Natural killer cell treated with Interleukin-12 subunit alpha and Interleukin-12 subunit beta and Interleukin-15 and Interleukin-18, amount 100 ng/mL, for 72 hours (primary cell): Measurements from ENCODE around the gene ITPRID1. TPM values are rescaled to one million over a fixed set of nuclear protein-coding genes. Genes with fewer than 3 reads are reported as not detected.
"Not testable (repeated sequence)": the region's sequence is repeated elsewhere in the genome, so short reads cannot be mapped to it uniquely, and the experiment has no call there.

ENCODE experiments used
- ATAC-seq, 2 donors: fragments of 150-1000 bp; cut with Tn5 transposase in 1 of 2; sonication (Bioruptor Pico), chemical (Tn5 transposase) in 1 of 2; 2 replicates each; pipeline ENCODE4 v1.10.0; 2021
- DNase-seq: peaks from one replicate; pipeline ENCODE4 v3.0.0; 2022; ENCODE audit warnings: low spot score
- H3K27ac Mint-ChIP-seq, 2 donors: 1 replicate in 1 of 2; 2 replicates in 1 of 2; pipeline ENCODE4 v1.8.0; 2022; ENCODE audit warnings: mixed read lengths in 2 of 2, mild to moderate bottlenecking in 1 of 2, moderate library complexity in 1 of 2
- H3K27me3 Mint-ChIP-seq, 2 donors: 1 replicate in 1 of 2; 2 replicates in 1 of 2; pipeline ENCODE4 v1.8.0; 2022; ENCODE audit warnings: mixed read lengths in 2 of 2
- H3K36me3 Mint-ChIP-seq: one replicate; pipeline ENCODE4 v1.8.0; 2022; ENCODE audit warnings: mixed read lengths
- H3K4me1 Mint-ChIP-seq, 2 donors: 1 replicate in 1 of 2; 2 replicates in 1 of 2; pipeline ENCODE4 v1.8.0; 2022; ENCODE audit warnings: low read depth in 2 of 2, mixed read lengths in 2 of 2, mild to moderate bottlenecking in 1 of 2
- H3K4me3 Mint-ChIP-seq: one replicate; pipeline ENCODE4 v1.8.0; 2022; ENCODE audit warnings: mixed read lengths
- H3K9me3 Mint-ChIP-seq: 2 replicates; pipeline ENCODE4 v1.8.0; 2022; ENCODE audit warnings: mixed read lengths
- total RNA-seq, 2 donors: library from RNA; stranded (reverse); gene quantifications; one replicate each; pipeline ENCODE4 v1.2.3, GENCODE V29; 2022

ITPRID1 gene
- total RNA-seq = not detected

DNA sequence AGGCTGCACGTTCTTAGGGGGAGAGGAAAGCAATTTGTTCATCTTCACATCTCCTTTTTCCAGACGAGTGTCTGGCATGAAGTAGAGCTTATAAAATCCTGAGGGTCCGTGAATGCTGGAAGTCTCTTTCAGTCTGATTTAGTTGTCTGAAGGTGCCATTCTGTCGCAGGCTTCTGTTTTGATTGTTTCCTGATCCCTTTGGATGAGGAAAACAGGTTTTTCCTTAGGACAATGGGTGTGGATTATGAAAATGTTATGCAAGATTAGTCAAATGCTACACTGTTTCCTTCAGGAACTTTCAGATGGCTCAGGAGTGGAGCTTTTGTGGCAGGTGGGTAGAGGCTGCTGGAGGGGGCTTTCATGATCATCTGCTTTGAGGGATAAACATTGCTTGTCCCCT, at the start of gene ITPRID1:
Gene ITPRID1 (plus strand): TSS at position 301 of the 400 bp plus-strand sequence. CDS start 38,935 bp downstream, outside the sequence.
- ATAC-seq (no peak), DNase-seq (no peak)
- no peaks in the 10 kb centered on the region for H3K27me3 Mint-ChIP-seq
- no peak within 1 kb of the TSS for H3K4me3 Mint-ChIP-seq
- H3K36me3 Mint-ChIP-seq = no peaks in the 10 kb centered on the region
- no peak within 1 kb of the TSS for H3K27ac Mint-ChIP-seq
- peaks cover 18% of the 10 kb centered on the region for H3K9me3 Mint-ChIP-seq
- H3K4me1 Mint-ChIP-seq = no peaks in the 10 kb centered on the region

DNA sequence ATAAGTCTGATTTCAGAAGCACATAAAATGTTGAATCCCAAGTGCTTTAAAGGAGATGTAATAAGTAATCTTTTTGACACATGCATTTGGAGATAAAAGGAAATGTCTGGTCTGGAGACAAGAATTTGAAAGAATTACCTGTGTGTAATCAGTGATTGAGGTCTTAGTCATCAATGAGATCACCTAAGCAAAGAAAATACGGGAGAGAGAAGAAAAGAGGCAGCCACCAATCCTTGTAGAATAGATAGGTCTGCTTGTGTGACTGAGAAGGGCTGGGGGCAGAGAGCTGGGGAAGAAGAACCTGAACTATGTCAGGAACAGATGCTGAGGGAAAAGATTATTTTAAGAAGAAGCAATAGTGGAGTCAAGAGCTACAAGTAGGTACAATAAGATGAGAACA, 49.3 kb upstream of the ITPRID1 start:
- Mint-ChIP-seq H3K4me1 (no peaks in the 10 kb centered on the region), H3K27ac (no peak overlapping the region), H3K9me3 (peaks cover 11% of the 10 kb centered on the region), H3K36me3 (peaks cover 5% of the 10 kb centered on the region), H3K27me3 (peaks cover 6 to 14% of the 10 kb centered on the region in 2 donors), H3K4me3 (no peak overlapping the region)
- ATAC-seq (no peak), DNase-seq (no peak)

DNA sequence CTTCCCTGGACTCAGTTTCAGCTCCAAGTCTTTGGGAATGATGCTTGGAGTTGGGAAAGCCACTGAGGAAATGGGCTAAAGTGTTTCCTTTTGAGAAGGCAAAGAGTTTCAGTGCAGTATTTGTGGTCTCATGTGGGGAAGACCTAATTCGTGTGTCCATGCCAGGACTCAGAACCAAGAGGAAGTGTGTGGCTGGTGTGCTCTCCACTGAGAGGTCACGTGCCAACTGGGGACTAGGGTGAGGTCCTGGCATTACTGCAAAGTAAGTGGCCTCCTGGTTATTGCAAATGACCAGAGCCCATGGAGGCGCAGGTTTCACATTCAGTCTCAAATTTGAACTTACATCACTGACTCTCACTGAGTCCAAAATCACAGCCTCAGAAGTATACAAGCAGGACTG, 48.6 kb upstream of the ITPRID1 start:
- ATAC-seq (no peak), DNase-seq (no peak)
- H3K9me3 Mint-ChIP-seq = peaks cover 11% of the 10 kb centered on the region
- peaks cover 5% of the 10 kb centered on the region for H3K36me3 Mint-ChIP-seq
- peaks cover 6 to 14% of the 10 kb centered on the region in 2 donors for H3K27me3 Mint-ChIP-seq
- H3K27ac Mint-ChIP-seq = no peak overlapping the region
- no peak overlapping the region for H3K4me3 Mint-ChIP-seq
- H3K4me1 Mint-ChIP-seq = no peaks in the 10 kb centered on the region

DNA sequence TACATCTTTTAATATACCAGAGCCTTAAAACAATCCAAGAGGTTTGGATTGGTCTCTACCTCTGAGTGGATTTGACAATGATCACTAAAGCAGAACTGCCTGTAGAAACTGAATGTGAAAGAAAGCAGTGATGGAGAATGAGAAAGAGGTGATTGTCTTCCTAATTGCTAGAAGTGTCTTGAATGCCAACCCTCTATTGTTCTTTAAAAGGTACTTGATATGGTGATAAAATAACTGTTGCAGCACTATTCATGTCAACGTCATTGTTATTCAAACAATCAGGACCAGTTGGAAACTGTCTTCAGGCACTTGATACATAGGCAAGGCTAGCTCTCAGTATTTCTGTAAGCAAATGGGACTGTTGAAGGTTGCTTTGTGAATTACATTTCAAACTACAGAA, 47.9 kb upstream of the ITPRID1 start:
- Mint-ChIP-seq H3K9me3 (peaks cover 11% of the 10 kb centered on the region), H3K27ac (no peak overlapping the region), H3K4me3 (no peak overlapping the region), H3K27me3 (peaks cover 6 to 14% of the 10 kb centered on the region in 2 donors), H3K4me1 (no peaks in the 10 kb centered on the region), H3K36me3 (peaks cover 5% of the 10 kb centered on the region)
- ATAC-seq = no peak
- DNase-seq = no peak

DNA sequence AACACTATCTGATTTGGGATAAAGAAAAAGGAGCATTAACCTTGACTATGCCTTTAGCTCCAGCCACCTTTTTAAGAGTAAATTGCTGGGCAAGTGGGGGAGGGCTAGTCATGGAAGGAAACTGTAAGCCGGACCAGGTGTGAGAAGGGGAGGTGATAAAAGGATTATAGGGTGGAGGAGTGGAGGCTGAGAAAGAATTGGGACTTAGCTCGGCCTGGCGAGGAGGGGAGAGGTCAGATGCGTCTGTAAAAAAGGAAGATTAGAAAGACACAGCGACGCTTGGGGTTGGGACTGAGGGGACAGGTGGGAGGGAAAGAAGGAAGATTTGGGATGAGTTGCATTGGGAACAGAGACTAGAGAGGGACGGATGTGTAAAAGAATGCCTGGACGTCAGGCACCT, 43.0 kb upstream of the ITPRID1 start:
- H3K27ac Mint-ChIP-seq, H3K4me3 Mint-ChIP-seq, H3K9me3 Mint-ChIP-seq, H3K4me1 Mint-ChIP-seq, H3K27me3 Mint-ChIP-seq, H3K36me3 Mint-ChIP-seq, ATAC-seq, DNase-seq: not testable (repeated sequence)

DNA sequence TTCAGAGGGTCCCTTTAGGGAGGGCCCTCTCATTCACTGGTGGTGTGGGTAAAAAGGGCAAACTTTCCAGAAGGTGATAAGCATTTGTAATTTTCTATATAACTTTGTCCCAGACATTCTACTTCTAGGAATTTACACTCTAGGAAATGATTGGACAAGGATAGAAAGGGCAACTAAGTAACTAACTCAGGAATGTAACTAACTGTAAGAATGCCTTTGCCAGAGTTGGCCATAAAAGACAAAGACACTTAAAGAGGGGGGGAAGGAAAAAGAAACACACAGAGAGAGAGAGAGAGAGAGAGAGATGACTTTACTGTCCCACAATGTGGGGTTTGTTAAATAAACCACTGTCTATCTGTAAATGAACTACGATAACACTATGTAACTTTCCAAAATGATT, 38.5 kb upstream of the ITPRID1 start:
- Mint-ChIP-seq H3K27me3 (peaks cover 2 to 6% of the 10 kb centered on the region in 2 donors), H3K27ac (no peak overlapping the region), H3K4me1 (no peaks in the 10 kb centered on the region), H3K4me3 (no peak overlapping the region), H3K36me3 (no peaks in the 10 kb centered on the region), H3K9me3 (no peaks in the 10 kb centered on the region)
- ATAC-seq (no peak), DNase-seq (no peak)

DNA sequence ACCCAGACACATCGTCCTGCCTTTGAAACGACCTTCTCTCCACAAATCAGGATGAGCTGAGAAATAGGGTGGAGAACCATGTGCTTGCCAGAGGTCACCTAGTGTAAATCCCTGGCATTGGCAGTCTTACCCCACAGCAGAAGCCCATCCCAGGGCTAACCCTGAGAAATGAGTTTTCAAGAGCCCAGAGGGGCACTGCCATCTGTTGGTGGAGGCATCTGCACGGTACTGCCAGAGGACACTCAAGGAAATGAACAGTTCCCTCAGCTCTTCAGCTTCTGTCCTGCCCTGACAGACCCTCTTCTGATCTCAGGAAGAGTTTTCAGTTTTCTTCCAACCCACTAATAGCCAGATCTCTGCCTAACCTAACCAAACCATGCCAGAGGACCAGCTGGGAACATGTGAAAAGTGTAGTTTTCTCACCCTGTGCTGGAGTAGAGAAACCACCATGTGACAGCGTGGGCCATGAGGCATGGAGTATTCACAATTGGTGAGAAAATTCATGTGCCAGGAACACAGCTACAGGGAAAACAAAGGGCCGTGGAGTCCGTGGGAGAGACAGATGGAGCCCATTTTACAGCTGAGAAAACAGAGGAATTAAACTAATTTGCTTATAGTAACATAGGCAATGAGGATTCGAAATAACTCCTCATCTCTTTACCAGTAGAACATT, 37.7 kb upstream of the ITPRID1 start:
- H3K4me3 Mint-ChIP-seq = no peak overlapping the region
- H3K4me1 Mint-ChIP-seq = no peaks in the 10 kb centered on the region
- H3K36me3 Mint-ChIP-seq = no peaks in the 10 kb centered on the region
- ATAC-seq (no peak), DNase-seq (no peak)
- H3K27me3 Mint-ChIP-seq = peaks cover 2 to 6% of the 10 kb centered on the region in 2 donors
- no peaks in the 10 kb centered on the region for H3K9me3 Mint-ChIP-seq
- H3K27ac Mint-ChIP-seq = no peak overlapping the region

DNA sequence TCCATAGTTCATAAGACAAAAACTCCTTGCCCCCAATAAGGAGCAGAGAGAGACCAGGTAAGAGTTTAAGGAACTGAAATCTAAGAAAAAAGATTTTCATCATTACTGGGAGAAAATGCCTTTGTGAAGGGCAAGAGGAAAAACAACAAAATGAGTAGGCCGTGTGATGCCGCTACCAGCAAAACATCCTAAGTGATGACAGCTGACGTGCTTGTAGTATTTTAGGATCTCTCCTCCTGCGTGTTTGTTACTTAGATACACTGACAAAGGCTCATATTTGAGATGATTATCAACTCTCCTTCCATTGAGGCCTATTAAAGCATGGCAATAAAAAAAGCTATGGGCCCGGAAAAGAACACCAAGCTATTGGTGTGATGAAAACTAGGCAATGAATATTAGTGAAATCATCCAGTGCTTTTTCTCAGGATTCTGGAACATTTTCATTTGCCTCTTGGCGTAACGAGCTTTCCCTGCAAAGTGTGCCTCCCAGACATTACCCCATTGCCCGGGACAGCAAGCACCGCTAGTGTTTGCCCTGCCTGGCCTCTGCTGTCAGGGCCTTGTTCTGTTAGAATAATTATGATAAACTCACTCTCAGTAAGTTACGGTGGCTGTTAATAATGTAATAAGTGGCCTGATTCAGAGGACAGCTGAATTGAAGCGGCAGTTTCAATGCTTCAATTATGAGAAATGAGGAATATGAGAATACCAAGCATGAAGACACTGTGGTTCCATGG, 36.8 kb upstream of the ITPRID1 start:
- H3K4me3 Mint-ChIP-seq = no peak overlapping the region
- H3K36me3 Mint-ChIP-seq = no peaks in the 10 kb centered on the region
- H3K27me3 Mint-ChIP-seq = peaks cover 2 to 6% of the 10 kb centered on the region in 2 donors
- ATAC-seq (no peak), DNase-seq (no peak)
- H3K4me1 Mint-ChIP-seq = no peaks in the 10 kb centered on the region
- no peaks in the 10 kb centered on the region for H3K9me3 Mint-ChIP-seq
- no peak overlapping the region for H3K27ac Mint-ChIP-seq

DNA sequence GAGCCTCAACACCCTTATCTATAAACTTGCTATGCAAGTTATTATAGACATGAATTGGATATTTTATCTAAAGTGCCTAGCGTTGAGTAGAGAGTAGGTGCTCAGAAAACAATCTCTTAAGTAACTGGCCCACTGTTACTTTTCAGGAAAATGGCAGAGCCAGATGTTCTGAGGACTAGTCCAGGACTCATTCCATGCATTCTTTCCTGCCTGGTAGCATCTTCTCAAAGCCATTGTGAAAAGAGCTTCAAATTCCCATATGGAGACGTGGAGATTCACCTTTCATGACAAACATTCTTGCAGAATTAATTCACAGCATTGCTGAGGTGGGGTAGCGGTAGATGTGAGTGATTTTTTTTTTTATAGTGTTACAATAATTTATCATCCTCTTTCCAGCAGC, 35.9 kb upstream of the ITPRID1 start:
- H3K4me1 Mint-ChIP-seq = no peaks in the 10 kb centered on the region
- no peaks in the 10 kb centered on the region for H3K9me3 Mint-ChIP-seq
- no peak overlapping the region for H3K4me3 Mint-ChIP-seq
- no peak for DNase-seq
- no peak overlapping the region for H3K27ac Mint-ChIP-seq
- H3K27me3 Mint-ChIP-seq = peaks cover 2 to 6% of the 10 kb centered on the region in 2 donors
- no peak for ATAC-seq
- H3K36me3 Mint-ChIP-seq = no peaks in the 10 kb centered on the region

DNA sequence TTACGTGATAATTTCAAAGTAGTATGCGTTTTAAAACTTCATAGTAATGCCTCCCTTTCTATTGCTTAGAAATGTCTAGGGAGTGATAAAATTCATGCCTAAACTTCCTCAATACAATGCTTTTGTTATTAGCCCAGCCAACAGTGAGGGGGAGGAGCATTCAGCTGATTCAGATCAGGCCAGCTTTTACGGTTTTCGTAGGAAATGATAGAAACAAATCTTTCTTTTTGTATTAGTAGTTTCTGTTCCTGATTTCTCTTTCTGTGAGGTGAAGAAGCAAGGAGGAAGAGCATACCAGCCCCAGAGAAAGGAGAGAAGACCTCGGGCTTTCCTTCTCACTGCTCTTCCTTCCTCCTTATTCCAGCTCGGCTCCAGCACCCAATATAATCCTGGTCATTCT, 35.2 kb upstream of the ITPRID1 start:
- no peak overlapping the region for H3K27ac Mint-ChIP-seq
- DNase-seq (no peak), ATAC-seq (no peak)
- H3K36me3 Mint-ChIP-seq = no peaks in the 10 kb centered on the region
- H3K4me3 Mint-ChIP-seq = no peak overlapping the region
- no peaks in the 10 kb centered on the region for H3K4me1 Mint-ChIP-seq
- no peaks in the 10 kb centered on the region for H3K9me3 Mint-ChIP-seq
- H3K27me3 Mint-ChIP-seq = peaks cover 2 to 6% of the 10 kb centered on the region in 2 donors

DNA sequence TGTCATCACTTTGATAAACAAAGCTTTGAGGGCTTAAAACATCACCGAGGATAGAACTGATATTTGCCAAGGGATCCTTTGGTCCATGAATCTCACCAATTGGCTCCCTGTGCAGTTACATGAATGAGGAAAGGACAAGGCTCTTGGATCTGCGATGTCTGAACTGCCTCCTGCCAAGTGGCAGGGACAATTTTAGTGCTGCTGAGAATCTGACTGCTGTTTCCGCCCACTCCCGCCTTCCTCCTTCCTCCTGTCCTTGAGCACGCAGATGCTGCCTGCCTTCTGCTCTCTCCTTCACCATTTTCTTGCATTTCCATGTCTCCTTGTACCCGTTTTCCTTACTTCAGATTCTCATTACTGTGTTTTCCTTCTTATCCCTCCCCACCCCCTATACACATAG, 26.8 kb upstream of the ITPRID1 start:
- Mint-ChIP-seq H3K4me3 (no peak overlapping the region), H3K36me3 (no peaks in the 10 kb centered on the region), H3K27ac (no peak overlapping the region), H3K27me3 (no peaks in the 10 kb centered on the region), H3K9me3 (no peaks in the 10 kb centered on the region), H3K4me1 (no peaks in the 10 kb centered on the region)
- ATAC-seq = no peak
- DNase-seq = no peak

DNA sequence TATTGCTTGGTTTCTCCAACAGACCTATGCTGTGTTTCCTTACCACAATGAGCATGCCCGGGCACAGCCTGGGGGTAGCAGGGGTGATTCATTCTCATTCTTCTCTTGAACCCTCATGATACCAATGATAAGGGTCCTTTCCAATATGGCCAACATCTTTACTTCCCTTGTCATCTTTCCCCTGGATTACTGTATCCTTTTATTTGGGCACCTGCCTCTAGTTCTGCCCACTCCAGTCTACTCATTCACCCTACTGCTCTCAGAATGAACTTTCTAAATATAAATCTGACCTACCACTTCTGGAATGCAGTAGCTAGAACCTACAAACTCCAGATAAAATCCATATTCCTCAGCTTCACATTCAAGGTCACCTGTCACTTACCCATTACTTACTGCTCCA, 26.4 kb upstream of the ITPRID1 start:
- Mint-ChIP-seq H3K4me1 (no peaks in the 10 kb centered on the region), H3K4me3 (no peak overlapping the region), H3K27ac (no peak overlapping the region), H3K9me3 (no peaks in the 10 kb centered on the region), H3K27me3 (no peaks in the 10 kb centered on the region), H3K36me3 (no peaks in the 10 kb centered on the region)
- DNase-seq (no peak), ATAC-seq (no peak)

DNA sequence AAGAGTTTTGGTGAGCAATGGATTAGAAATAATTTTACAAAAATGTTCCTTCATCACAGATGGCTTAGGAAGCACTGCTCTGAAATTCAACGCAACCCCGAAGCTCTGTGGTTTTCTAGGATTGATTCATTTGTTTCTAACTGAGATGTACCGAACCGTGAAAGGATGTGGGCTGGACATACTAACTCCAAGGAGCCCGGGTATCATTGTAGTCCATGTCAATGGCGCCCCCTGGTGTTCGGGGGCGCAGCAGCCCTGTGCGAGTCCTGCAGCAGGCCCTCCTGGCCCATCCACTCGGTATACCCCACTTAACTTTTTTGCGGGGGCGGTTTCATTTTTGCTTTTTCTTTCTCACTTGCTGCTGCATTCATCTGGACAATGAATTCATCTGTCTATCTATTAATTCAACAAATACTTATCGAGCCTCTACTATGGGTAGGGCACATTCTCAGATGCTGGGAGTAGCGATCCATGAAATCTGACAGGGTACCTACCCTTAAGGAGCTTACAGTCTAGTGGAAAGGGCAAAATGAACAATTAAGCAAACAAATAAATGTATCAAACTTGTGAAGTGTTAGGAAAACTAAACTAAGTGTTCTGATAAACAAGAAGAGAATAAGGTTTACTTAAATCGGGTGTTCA, 25.2 kb upstream of the ITPRID1 start:
- Mint-ChIP-seq H3K27ac (no peak overlapping the region), H3K27me3 (no peaks in the 10 kb centered on the region), H3K4me1 (no peaks in the 10 kb centered on the region), H3K36me3 (no peaks in the 10 kb centered on the region), H3K4me3 (no peak overlapping the region), H3K9me3 (no peaks in the 10 kb centered on the region)
- ATAC-seq (peak in 1 of 2 donors; percentile 53), DNase-seq (no peak)

DNA sequence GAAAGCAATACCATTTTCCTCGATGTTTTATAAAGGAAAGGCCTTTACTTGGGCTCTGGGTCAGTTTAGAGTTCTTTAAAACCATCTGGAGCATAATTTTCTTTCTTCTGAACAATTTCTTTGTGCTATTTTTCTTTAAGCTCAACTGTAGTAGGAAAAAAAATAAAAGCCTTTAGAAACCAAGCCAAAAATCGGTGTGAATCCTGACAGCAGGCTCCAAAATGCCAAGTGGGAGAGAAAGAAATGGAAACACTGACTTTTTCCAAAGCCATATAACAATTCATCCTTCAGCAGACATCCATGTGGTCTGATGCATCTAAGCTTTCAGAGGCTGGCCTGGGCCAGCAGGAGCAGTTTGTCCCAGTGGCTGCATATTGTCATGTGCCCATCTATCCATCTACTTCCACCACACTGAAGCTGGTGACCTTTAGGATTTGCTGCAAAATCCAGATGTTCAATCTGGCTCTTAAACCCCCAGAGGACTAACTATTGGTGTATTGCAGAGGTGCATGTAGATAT, 23.0 kb upstream of the ITPRID1 start:
- Mint-ChIP-seq H3K36me3 (no peaks in the 10 kb centered on the region), H3K27me3 (no peaks in the 10 kb centered on the region), H3K9me3 (no peaks in the 10 kb centered on the region), H3K27ac (no peak overlapping the region), H3K4me3 (no peak overlapping the region), H3K4me1 (no peaks in the 10 kb centered on the region)
- ATAC-seq = no peak
- DNase-seq = no peak
